Heart left ventricle (tissue), 13 donors: Measurements from ENCODE around the gene ABCF3.

Source experiments
- POLR2A ChIP-seq, 2 donors: fragments of 450-650 bp; IDR thresholded peaks; one replicate each; pipeline ENCODE4 v1.6.1; 2017; ENCODE audit warnings: antibody characterized with exemption in 2 of 2, mild to moderate bottlenecking in 2 of 2, moderate library complexity in 2 of 2
- TF ChIP-seq, protein P1 (sequence below), 12 donors: fragments of 200-600 bp; sonication (generic) in 4 of 12; IDR thresholded peaks; one replicate each; pipeline versions ENCODE4 v1.5.0 to v1.8.0; 2018 to 2022; ENCODE audit warnings: antibody characterized with exemption in 12 of 12, mild to moderate bottlenecking in 5 of 12
- donor health status: ischemic (EF 13 %, LVEDD 7.1; RV severe dilation, severe dysfunction).
- donor health status: DM: no; HTN: yes; CAD: no.
- donor health status: DM: no; HTN: no; CAD: no.
- donor health status: ischemic (EF 25% LVEDD 6.9; RV normal size, moderate dysfunction).
- donor health status: ischemic (EF 25% LVEDD 5.7; RV mildly dilated, moderate dysfunction).
- donor health status: ischemic (EF 35%, LVEDD 5.7; RV mildly dilated, moderate dysfunction).
- donor health status: nonischemic (EF 11% LVEDD 7.7; RV severe dilation, severe dysfunction).
- donor health status: DM: yes; HTN: yes; CAD: no.
- donor health status: PGD.
- donor health status: ischemic (EF 29% LVEDD 5.4; RV normal size, mild dysfunction).
- donor health status: nonischemic (EF 23%, LVEDD 6.1; RV moderate dilation, normal function).

DNA sequence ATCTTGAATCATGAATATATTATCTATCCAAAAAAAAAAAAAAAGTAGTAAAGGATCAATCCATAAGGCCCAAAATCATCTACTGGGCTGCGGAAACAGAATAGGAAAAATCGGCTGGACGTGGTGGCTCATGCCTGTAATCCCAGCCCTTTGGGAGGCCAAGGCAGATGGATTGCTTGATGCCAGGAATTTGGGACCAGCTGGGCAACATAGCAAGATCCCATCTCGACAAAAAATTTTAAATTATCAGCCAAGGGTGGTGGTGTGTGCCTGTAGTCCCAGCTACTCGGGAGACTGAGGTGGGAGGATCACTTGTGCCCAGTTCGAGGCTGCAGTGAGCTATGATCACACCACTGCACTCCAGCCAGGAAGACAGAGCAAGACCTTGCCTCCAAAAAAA, 36.9 kb upstream of the ABCF3 start:
- TF ChIP-seq, protein P1, sequence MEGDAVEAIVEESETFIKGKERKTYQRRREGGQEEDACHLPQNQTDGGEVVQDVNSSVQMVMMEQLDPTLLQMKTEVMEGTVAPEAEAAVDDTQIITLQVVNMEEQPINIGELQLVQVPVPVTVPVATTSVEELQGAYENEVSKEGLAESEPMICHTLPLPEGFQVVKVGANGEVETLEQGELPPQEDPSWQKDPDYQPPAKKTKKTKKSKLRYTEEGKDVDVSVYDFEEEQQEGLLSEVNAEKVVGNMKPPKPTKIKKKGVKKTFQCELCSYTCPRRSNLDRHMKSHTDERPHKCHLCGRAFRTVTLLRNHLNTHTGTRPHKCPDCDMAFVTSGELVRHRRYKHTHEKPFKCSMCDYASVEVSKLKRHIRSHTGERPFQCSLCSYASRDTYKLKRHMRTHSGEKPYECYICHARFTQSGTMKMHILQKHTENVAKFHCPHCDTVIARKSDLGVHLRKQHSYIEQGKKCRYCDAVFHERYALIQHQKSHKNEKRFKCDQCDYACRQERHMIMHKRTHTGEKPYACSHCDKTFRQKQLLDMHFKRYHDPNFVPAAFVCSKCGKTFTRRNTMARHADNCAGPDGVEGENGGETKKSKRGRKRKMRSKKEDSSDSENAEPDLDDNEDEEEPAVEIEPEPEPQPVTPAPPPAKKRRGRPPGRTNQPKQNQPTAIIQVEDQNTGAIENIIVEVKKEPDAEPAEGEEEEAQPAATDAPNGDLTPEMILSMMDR (IDR thresholded peaks at IDR 0.05) = no peak
- no peak for TF ChIP-seq POLR2A (IDR thresholded peaks at IDR 0.05)
